Measurements from ENCODE around the gene FLVCR1.
"Not testable (repeated sequence)": the region's sequence is repeated elsewhere in the genome, so short reads cannot be mapped to it uniquely, and the experiment has no call there.

FLVCR1 gene

GRCh38 chr1:212828395-212828794 is 29.7 kb upstream of the FLVCR1 start:
- DNase-seq = no peak
- no peaks in the 10 kb centered on the region; the same call in 1 of the 2 replicates for H3K36me3 ChIP-seq
- H3K27ac ChIP-seq = peak overlapping the region; percentile 34
- peaks cover 25% of the 10 kb centered on the region for H3K9me3 ChIP-seq (ENCODE audit: severe bottlenecking)
- no peak overlapping the region for H3K4me3 ChIP-seq (ENCODE audit: low read depth, low read length)
- no peaks in the 10 kb centered on the region for H3K27me3 ChIP-seq (ENCODE audit: insufficient read depth, low read depth, severe bottlenecking)
- TF ChIP-seq CTCF (IDR thresholded peaks at IDR 0.05; ENCODE audit: low read depth, low read length) = no peak

- DNase-seq; H3K9me3 ChIP-seq (ENCODE audit: severe bottlenecking); H3K4me3 ChIP-seq (ENCODE audit: low read depth, low read length); H3K27ac ChIP-seq; H3K36me3 ChIP-seq; H3K27me3 ChIP-seq (ENCODE audit: insufficient read depth, low read depth, severe bottlenecking): not testable (repeated sequence)
Observed at GRCh38 chr1:212833211-212834207, 24.6 kb upstream of the FLVCR1 start.

GRCh38 chr1:212838145-212838544 is 19.9 kb upstream of the FLVCR1 start:
- TF ChIP-seq CTCF (IDR thresholded peaks at IDR 0.05; ENCODE audit: low read depth, low read length) = no peak
- Histone ChIP-seq H3K9me3 (ENCODE audit: severe bottlenecking) (no peaks in the 10 kb centered on the region), H3K4me3 (ENCODE audit: low read depth, low read length) (no peak overlapping the region), H3K36me3 (no peaks in the 10 kb centered on the region), H3K27me3 (ENCODE audit: insufficient read depth, low read depth, severe bottlenecking) (no peaks in the 10 kb centered on the region), H3K27ac (no peak overlapping the region)
- DNase-seq = no peak

- not testable (repeated sequence) for H3K9me3 ChIP-seq (ENCODE audit: severe bottlenecking); H3K4me3 ChIP-seq (ENCODE audit: low read depth, low read length); H3K27ac ChIP-seq; DNase-seq; H3K27me3 ChIP-seq (ENCODE audit: insufficient read depth, low read depth, severe bottlenecking); H3K36me3 ChIP-seq
Observed at GRCh38 chr1:212844521-212844920, 13.6 kb upstream of the FLVCR1 start.

- Histone ChIP-seq H3K4me3 (ENCODE audit: low read depth, low read length) (no peak within 1 kb of the TSS), H3K27me3 (ENCODE audit: insufficient read depth, low read depth, severe bottlenecking) (no peaks in the 10 kb centered on the region), H3K27ac (no peak within 1 kb of the TSS), H3K36me3 (no peaks in the 10 kb centered on the region), H3K9me3 (ENCODE audit: severe bottlenecking) (peaks cover 2% of the 10 kb centered on the region)
- TF ChIP-seq CTCF (IDR thresholded peaks at IDR 0.05; ENCODE audit: low read depth, low read length) = no peak
- no peak for DNase-seq
Observed at GRCh38 chr1:212847549-212847948, 10.5 kb upstream of the FLVCR1 start, which contains the start of gene SPATA45. Gene SPATA45, minus strand, starts transcription at chr1:212847649. Its CDS starts 11,500 bp downstream, at chr1:212836149.

GRCh38 chr1:212852105-212852688 is 5.9 kb upstream of the FLVCR1 start:
- no peak for TF ChIP-seq CTCF (IDR thresholded peaks at IDR 0.05; ENCODE audit: low read depth, low read length)
- Histone ChIP-seq H3K27ac (no peak overlapping the region), H3K9me3 (ENCODE audit: severe bottlenecking) (no peaks in the 10 kb centered on the region), H3K36me3 (no peaks in the 10 kb centered on the region), H3K4me3 (ENCODE audit: low read depth, low read length) (no peak overlapping the region), H3K27me3 (ENCODE audit: insufficient read depth, low read depth, severe bottlenecking) (no peaks in the 10 kb centered on the region)
- no peak for DNase-seq
